ENCODE results near the gene SPC25. TPM values are rescaled to one million over a fixed set of nuclear protein-coding genes. Genes with fewer than 3 reads are reported as not detected.
"Not testable (repeated sequence)": the region's sequence is repeated elsewhere in the genome, so short reads cannot be mapped to it uniquely, and the experiment has no call there.

The SPC25 gene
- total RNA-seq, 1 experiment from 2014 or later = 20.7 TPM

DNA sequence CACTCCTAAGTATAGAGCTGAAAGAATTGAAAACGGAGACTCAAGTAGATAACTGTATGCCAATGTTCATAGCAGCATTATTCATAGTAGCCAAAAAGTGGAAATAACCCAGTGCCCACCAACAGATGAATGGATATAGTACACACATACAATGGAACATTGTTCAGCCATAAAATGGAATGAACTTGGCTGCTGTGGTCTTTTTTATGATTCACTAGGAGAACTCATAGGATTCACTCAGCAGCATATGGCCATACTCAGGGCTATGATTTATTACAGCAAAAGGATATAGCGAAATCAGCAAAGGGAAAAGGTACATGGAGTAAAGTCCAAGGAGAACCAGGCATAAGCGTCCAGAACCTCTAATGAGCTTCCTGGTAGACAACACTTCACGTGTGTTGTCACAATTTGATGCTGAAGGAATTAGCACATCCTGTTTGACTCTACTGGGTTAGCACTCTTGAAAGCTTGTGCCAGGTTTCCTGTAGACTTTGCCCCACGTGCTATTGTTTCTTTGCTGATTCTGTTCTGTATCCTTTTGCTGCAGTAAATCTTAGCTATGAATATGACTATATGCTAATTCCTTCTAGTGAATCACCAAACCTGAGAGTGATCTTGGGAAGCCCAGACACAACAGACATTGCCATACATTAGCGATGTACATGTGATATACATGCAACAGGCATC lies 15.7 kb downstream of the SPC25 start:
- Histone ChIP-seq H3K79me2 (ENCODE audit: low read depth) (no peaks in the 10 kb centered on the region), H3K4me3 (no peak overlapping the region), H3K9me3 (ENCODE audit: insufficient read depth, low read depth) (no peaks in the 10 kb centered on the region), H3K27ac (no peak overlapping the region), H3F3A (ENCODE audit: insufficient read depth, low read depth) (no peaks in the 10 kb centered on the region), H3K9me2 (ENCODE audit: insufficient read depth) (no peaks in the 10 kb centered on the region), H2AFZ (no peak overlapping the region), H3K27me3 (ENCODE audit: insufficient read depth, low read depth) (no peaks in the 10 kb centered on the region), H3K4me2 (no peak overlapping the region), H4K20me1 (ENCODE audit: insufficient read depth) (no peaks in the 10 kb centered on the region), H3K4me1 (replicated peaks; ENCODE audit: insufficient read depth) (no peaks in the 10 kb centered on the region), H3K36me3 (ENCODE audit: low read depth) (no peaks in the 10 kb centered on the region)
- DNase-seq = no peak
- CTCF ChIA-PET = no interaction called here
- TF ChIP-seq, protein P1, sequence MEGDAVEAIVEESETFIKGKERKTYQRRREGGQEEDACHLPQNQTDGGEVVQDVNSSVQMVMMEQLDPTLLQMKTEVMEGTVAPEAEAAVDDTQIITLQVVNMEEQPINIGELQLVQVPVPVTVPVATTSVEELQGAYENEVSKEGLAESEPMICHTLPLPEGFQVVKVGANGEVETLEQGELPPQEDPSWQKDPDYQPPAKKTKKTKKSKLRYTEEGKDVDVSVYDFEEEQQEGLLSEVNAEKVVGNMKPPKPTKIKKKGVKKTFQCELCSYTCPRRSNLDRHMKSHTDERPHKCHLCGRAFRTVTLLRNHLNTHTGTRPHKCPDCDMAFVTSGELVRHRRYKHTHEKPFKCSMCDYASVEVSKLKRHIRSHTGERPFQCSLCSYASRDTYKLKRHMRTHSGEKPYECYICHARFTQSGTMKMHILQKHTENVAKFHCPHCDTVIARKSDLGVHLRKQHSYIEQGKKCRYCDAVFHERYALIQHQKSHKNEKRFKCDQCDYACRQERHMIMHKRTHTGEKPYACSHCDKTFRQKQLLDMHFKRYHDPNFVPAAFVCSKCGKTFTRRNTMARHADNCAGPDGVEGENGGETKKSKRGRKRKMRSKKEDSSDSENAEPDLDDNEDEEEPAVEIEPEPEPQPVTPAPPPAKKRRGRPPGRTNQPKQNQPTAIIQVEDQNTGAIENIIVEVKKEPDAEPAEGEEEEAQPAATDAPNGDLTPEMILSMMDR (conservative IDR thresholded peaks at IDR 0.05) = no peak
- no peak for TF ChIP-seq EZH2 (IDR thresholded peaks at IDR 0.05; ENCODE audit: low read depth)
- intact Hi-C loops (cut with micrococcal nuclease; ENCODE audit: unreplicated experiment) = no loop called here
- no TSS peak for BruUV-seq (replicated peaks)
- POLR2A ChIA-PET (ENCODE audit: unreplicated experiment) = no interaction called here

DNA sequence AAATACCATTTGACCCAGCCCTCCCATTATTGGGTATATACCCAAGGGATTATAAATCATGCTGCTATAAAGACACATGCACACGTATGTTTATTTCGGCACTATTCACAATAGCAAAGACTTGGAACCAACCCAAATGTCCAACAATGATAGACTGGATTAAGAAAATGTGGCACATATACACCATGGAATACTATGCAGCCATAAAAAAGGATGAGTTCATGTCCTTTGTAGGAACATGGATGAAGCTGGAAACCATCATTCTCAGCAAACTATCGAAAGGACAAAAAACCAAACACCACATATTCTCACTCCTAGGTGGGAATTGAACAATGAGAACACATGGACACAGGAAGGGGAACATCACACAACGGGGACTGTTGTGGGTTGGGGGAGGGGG lies 19.4 kb downstream of the SPC25 start:
- BruUV-seq (replicated peaks) = not testable (repeated sequence)

DNA sequence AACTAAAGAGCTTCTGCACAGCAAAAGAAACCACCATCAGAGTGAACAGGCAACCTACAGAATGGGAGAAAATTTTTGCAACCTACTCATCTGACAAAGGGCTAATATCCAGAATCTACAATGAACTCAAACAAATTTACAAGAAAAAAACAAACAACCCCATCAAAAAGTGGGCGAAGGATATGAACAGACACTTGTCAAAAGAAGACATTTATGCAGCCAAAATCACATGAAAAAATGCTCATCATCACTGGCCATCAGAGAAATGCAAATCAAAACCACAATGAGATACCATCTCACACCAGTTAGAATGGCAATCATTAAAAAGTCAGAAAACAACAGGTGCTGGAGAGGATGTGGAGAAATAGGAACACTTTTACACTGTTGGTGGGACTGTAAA lies 19.9 kb downstream of the SPC25 start:
- CTCF ChIA-PET; H3K4me3 ChIP-seq; BruUV-seq (replicated peaks); intact Hi-C loops (cut with micrococcal nuclease; ENCODE audit: unreplicated experiment); DNase-seq; H2AFZ ChIP-seq; POLR2A ChIA-PET (ENCODE audit: unreplicated experiment); H3K27me3 ChIP-seq (ENCODE audit: insufficient read depth, low read depth); H3K9me3 ChIP-seq (ENCODE audit: insufficient read depth, low read depth); H3K4me1 ChIP-seq (replicated peaks; ENCODE audit: insufficient read depth); H3K36me3 ChIP-seq (ENCODE audit: low read depth); H3F3A ChIP-seq (ENCODE audit: insufficient read depth, low read depth); H4K20me1 ChIP-seq (ENCODE audit: insufficient read depth); H3K4me2 ChIP-seq; H3K9me2 ChIP-seq (ENCODE audit: insufficient read depth); H3K27ac ChIP-seq; H3K79me2 ChIP-seq (ENCODE audit: low read depth): not testable (repeated sequence)

More for the DNA sequence above, 19.4 kb downstream of the SPC25 start:
- H3K4me1 ChIP-seq (replicated peaks; ENCODE audit: insufficient read depth); H3K36me3 ChIP-seq (ENCODE audit: low read depth); DNase-seq; H3K4me2 ChIP-seq; CTCF ChIA-PET; H3K27me3 ChIP-seq (ENCODE audit: insufficient read depth, low read depth); intact Hi-C loops (cut with micrococcal nuclease; ENCODE audit: unreplicated experiment); H3K4me3 ChIP-seq; H3K79me2 ChIP-seq (ENCODE audit: low read depth); H3K27ac ChIP-seq; H4K20me1 ChIP-seq (ENCODE audit: insufficient read depth); H3K9me2 ChIP-seq (ENCODE audit: insufficient read depth); H3F3A ChIP-seq (ENCODE audit: insufficient read depth, low read depth); POLR2A ChIA-PET (ENCODE audit: unreplicated experiment); H2AFZ ChIP-seq; H3K9me3 ChIP-seq (ENCODE audit: insufficient read depth, low read depth): not testable (repeated sequence)

DNA sequence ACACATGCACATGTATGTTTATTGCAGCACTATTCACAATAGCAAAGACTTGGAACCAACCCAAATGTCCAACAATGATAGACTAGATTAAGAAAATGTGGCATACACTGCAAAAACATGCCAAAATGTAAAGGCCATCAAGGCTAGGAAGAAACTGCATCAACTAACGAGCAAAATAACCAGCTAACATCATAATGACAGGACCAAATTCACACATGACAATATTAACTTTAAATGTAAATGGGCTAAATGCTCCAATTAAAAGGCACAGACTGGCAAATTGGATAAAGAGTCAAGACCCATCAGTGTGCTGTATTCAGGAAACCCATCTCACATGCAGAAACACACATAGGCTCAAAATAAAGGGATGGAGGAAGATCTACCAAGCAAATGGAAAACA lies 23.1 kb downstream of the SPC25 start:
- DNase-seq; H3K79me2 ChIP-seq (ENCODE audit: low read depth); H3K27ac ChIP-seq; intact Hi-C loops (cut with micrococcal nuclease; ENCODE audit: unreplicated experiment); H3K4me1 ChIP-seq (replicated peaks; ENCODE audit: insufficient read depth); H3K9me3 ChIP-seq (ENCODE audit: insufficient read depth, low read depth); H4K20me1 ChIP-seq (ENCODE audit: insufficient read depth); H3K36me3 ChIP-seq (ENCODE audit: low read depth); H3K9me2 ChIP-seq (ENCODE audit: insufficient read depth); H3K4me3 ChIP-seq; BruUV-seq (replicated peaks); H3F3A ChIP-seq (ENCODE audit: insufficient read depth, low read depth); POLR2A ChIA-PET (ENCODE audit: unreplicated experiment); H2AFZ ChIP-seq; H3K4me2 ChIP-seq; CTCF ChIA-PET; H3K27me3 ChIP-seq (ENCODE audit: insufficient read depth, low read depth): not testable (repeated sequence)

All from PC-9 (cell line).